B cell (primary cell): ENCODE results near the gene ITCH. TPM values are rescaled to one million over a fixed set of nuclear protein-coding genes. Genes with fewer than 3 reads are reported as not detected.
A peak's percentile ranks its signal among the peaks of the same experiment; 100 is the strongest.

ENCODE experiments used
- ATAC-seq: fragments of 200-7000 bp; cut with Tn5 transposase; one replicate; pipeline ENCODE4 v1.10.0; 2021; ENCODE audit warnings: low read depth, mild to moderate bottlenecking, moderate number of reproducible peaks, moderate library complexity
- CTCF ChIA-PET: fragments of 350-600 bp; sonication (Branson Sonifier 250); formaldehyde crosslinking; loops from one replicate; lab custom pipeline; 2021; ENCODE audit warnings: antibody characterized with exemption, inconsistent platforms; lab: Charles Lee
- POLR2A ChIA-PET: fragments of 350-600 bp; sonication (Branson Sonifier 250); formaldehyde crosslinking; loops from one replicate; lab custom pipeline; 2021; ENCODE audit warnings: antibody characterized with exemption; lab: Charles Lee
- DNase-seq: peaks from one replicate; pipeline ENCODE4 v3.0.0; 2013
- H2AFZ ChIP-seq: 2 replicates; pipeline ENCODE4 v1.6.1; 2012; ENCODE audit warnings: mild to moderate bottlenecking, low read depth, low read length; ENCODE audit not compliant: insufficient read depth, poor library complexity, severe bottlenecking
- H3K27ac ChIP-seq, 2 donors: 1 replicate in 1 of 2; 2 replicates in 1 of 2; pipeline ENCODE4 v1.5.1; 2012 to 2013; ENCODE audit warnings: low read length in 2 of 2, mild to moderate bottlenecking in 2 of 2, moderate library complexity in 1 of 2
- H3K27me3 ChIP-seq, 4 experiments: fragments of 200-600 bp in 1 of 4; sonication (generic) in 1 of 4; replicated peaks in 1 of 4; 1 replicate in 2 of 4; 2 replicates in 2 of 4; pipeline versions ENCODE4 v1.6.1 to v1.7.0; 2013 to 2016; ENCODE audit warnings: low read length in 3 of 4, mild to moderate bottlenecking in 2 of 4, mixed read lengths in 1 of 4, moderate library complexity in 1 of 4; ENCODE audit not compliant: insufficient read depth in 4 of 4, control insufficient read depth in 3 of 4; ENCODE audit errors: control extremely low read depth in 1 of 4
- H3K36me3 ChIP-seq, 2 experiments: replicated peaks in 1 of 2; 1 replicate in 1 of 2; 2 replicates in 1 of 2; pipeline versions ENCODE4 v1.6.1 to v1.7.1; 2013; ENCODE audit warnings: low read length in 1 of 2; ENCODE audit not compliant: insufficient read depth in 2 of 2, control insufficient read depth in 1 of 2; ENCODE audit errors: control extremely low read depth in 1 of 2, extremely low read depth in 1 of 2
- H3K4me1 ChIP-seq, 2 donors: fragments of 200-600 bp in 1 of 2; sonication (generic) in 1 of 2; 1 replicate in 1 of 2; 2 replicates in 1 of 2; pipeline versions ENCODE4 v1.5.1 to v1.6.1; 2013 to 2017; ENCODE audit warnings: low read length in 2 of 2; ENCODE audit not compliant: control insufficient read depth in 2 of 2, insufficient read depth in 2 of 2
- H3K4me2 ChIP-seq: replicated peaks from 2 replicates; pipeline ENCODE3; 2012; ENCODE audit warnings: mild to moderate bottlenecking, low read depth, low read length; ENCODE audit not compliant: poor library complexity, severe bottlenecking
- H3K4me3 ChIP-seq, 5 experiments: fragments of 200-600 bp in 1 of 5; sonication (generic) in 1 of 5; 1 replicate in 3 of 5; 2 replicates in 2 of 5; pipeline versions ENCODE4 v1.5.1 to v1.7.0; 2011 to 2016; ENCODE audit warnings: low read length in 4 of 5, mild to moderate bottlenecking in 4 of 5, low read depth in 2 of 5, control low read depth in 1 of 5, moderate library complexity in 1 of 5; ENCODE audit not compliant: insufficient read depth in 1 of 5; ENCODE audit errors: control extremely low read depth in 1 of 5, extremely low read depth in 1 of 5
- H3K79me2 ChIP-seq: fragments of 200-600 bp; sonication (generic); one replicate; pipeline ENCODE4 v1.6.0; 2016; ENCODE audit warnings: low read length; ENCODE audit not compliant: control insufficient read depth, insufficient read depth
- H3K9ac ChIP-seq: fragments of 200-600 bp; sonication (generic); 2 replicates; pipeline ENCODE4 v1.6.1; 2017; ENCODE audit warnings: mild to moderate bottlenecking, low read length, moderate library complexity
- H3K9me3 ChIP-seq, 3 donors: one replicate each; pipeline versions ENCODE4 v1.6.1 to v1.7.1; 2013; ENCODE audit warnings: low read length in 2 of 3; ENCODE audit not compliant: control insufficient read depth in 2 of 3, insufficient read depth in 1 of 3; ENCODE audit errors: control extremely low read depth in 1 of 3
- H4K20me1 ChIP-seq: 2 replicates; pipeline ENCODE4 v1.6.0; 2012; ENCODE audit warnings: mild to moderate bottlenecking, low read length; ENCODE audit not compliant: insufficient read depth, control insufficient read depth, poor library complexity, severe bottlenecking
- H3K27ac Mint-ChIP-seq: one replicate; pipeline ENCODE4 v1.8.0; 2021; ENCODE audit warnings: mixed read lengths
- H3K27me3 Mint-ChIP-seq: one replicate; pipeline ENCODE4 v1.8.0; 2021; ENCODE audit warnings: mixed read lengths
- H3K4me1 Mint-ChIP-seq: one replicate; pipeline ENCODE4 v1.8.0; 2021; ENCODE audit warnings: mixed read lengths
- H3K4me3 Mint-ChIP-seq: one replicate; pipeline ENCODE4 v1.8.0; 2021; ENCODE audit warnings: mixed read lengths
- H3K9me3 Mint-ChIP-seq: one replicate; pipeline ENCODE4 v1.8.0; 2022; ENCODE audit warnings: mixed read lengths; ENCODE audit not compliant: insufficient read depth
- CTCF ChIP-seq: fragments of 200-600 bp; IDR thresholded peaks from one replicate; pipeline ENCODE4 v1.8.0; 2022; ENCODE audit warnings: antibody characterized with exemption, mild to moderate bottlenecking
- EZH2 ChIP-seq: IDR thresholded peaks from 2 replicates; pipeline ENCODE4 v1.6.1; 2012; ENCODE audit warnings: borderline replicate concordance, low read depth, mild to moderate bottlenecking, moderate library complexity, low read length; ENCODE audit not compliant: insufficient read depth, poor library complexity, severe bottlenecking
- WGBS: methylation state at CpG from one replicate; pipeline ENCODE4 v1.1.5; 2013; ENCODE audit warnings: missing lambda C conversion rate; ENCODE audit not compliant: insufficient coverage; 5-methylcytosine and 5-hydroxymethylcytosine counted together
- intact Hi-C: fragments of 100-400 bp; cut with micrococcal nuclease; formaldehyde crosslinking; loops from one replicate; pipeline ENCODE4 v1.10.0; 2022
- polyA plus RNA-seq: library from polyadenylated mRNA; depleted of rRNA; stranded (reverse); fragments of >200 nt; gene quantifications from 2 replicates; pipeline ENCODE4 v1.2.3, GENCODE V29; 2012
- total RNA-seq, 2 donors: library from RNA; stranded (reverse); fragments of 120-200 nt in 1 of 2; gene quantifications; 1 replicate in 1 of 2; 2 replicates in 1 of 2; pipeline versions ENCODE4 v1.2.3 to v1.2.4, GENCODE V29; 2013 to 2022

The ITCH gene
- total and polyA plus RNA-seq, 2 donors (not counting 1 experiment from before 2014, with no cell fraction given): 10.0 to 110 TPM

- H3K4me3 Mint-ChIP-seq: peak overlapping the region; percentile 85
- Histone ChIP-seq H3K4me3 (no peak overlapping the region), H3K9me3 (no peaks in the 10 kb centered on the region), H3K27me3 (no peaks in the 10 kb centered on the region), H3K36me3 (no peaks in the 10 kb centered on the region), H2AFZ (no peak overlapping the region), H3K79me2 (no peaks in the 10 kb centered on the region), H3K27ac (peak overlapping the region; percentile 6 to 9), H3K4me2 (peak overlapping the region; percentile 22), H4K20me1 (no peaks in the 10 kb centered on the region), H3K9ac (no peak overlapping the region), H3K4me1 (peaks cover 8 to 14% of the 10 kb centered on the region in 2 donors)
- peaks cover 13% of the 10 kb centered on the region for H3K4me1 Mint-ChIP-seq
- no peaks in the 10 kb centered on the region for H3K27me3 Mint-ChIP-seq
- ChIA-PET POLR2A (interaction anchor here (0.7 kb wide), 1 partner anchor 1234 kb away, joined by 11 read pairs; no protein-coding TSS in a partner anchor), CTCF (interaction anchor here (1.0 to 1.2 kb wide), 2 partner anchors 21 to 149 kb away, joined by 3 read pairs; no protein-coding TSS in a partner anchor)
- ATAC-seq: no peak
- peak; percentile 47 for DNase-seq
- intact Hi-C loops: loop anchor here (2.0 kb wide), 1 partner anchor 313 kb away; the partner anchor contains the start of gene GGT7
- WGBS: 93% methylated on average over 36 of the region's 43 CpGs
- no peaks in the 10 kb centered on the region for H3K9me3 Mint-ChIP-seq
- TF ChIP-seq EZH2 (no peak), CTCF (no peak)
- H3K27ac Mint-ChIP-seq: peak overlapping the region; percentile 92
These were observed 196.5 kb downstream of the ITCH start for GRCh38 chr20:34559311-34560140.

GRCh38 chr20:34560141-34560523, 197.1 kb downstream of the ITCH start:
- TF ChIP-seq CTCF (no peak), EZH2 (no peak)
- peak overlapping the region; percentile 78 for H3K4me3 Mint-ChIP-seq

More at GRCh38 chr20:34560141-34560523, 197.1 kb downstream of the ITCH start:
- Histone ChIP-seq H3K27ac (peak overlapping the region in 1 of 2 donors; percentile 9), H2AFZ (no peak overlapping the region), H3K4me3 (no peak overlapping the region), H4K20me1 (no peaks in the 10 kb centered on the region), H3K9ac (no peak overlapping the region), H3K36me3 (no peaks in the 10 kb centered on the region), H3K4me2 (no peak overlapping the region), H3K79me2 (no peaks in the 10 kb centered on the region), H3K27me3 (no peaks in the 10 kb centered on the region), H3K4me1 (peaks cover 8 to 14% of the 10 kb centered on the region in 2 donors), H3K9me3 (no peaks in the 10 kb centered on the region)
- Mint-ChIP-seq H3K27ac (peak overlapping the region; percentile 93), H3K9me3 (no peaks in the 10 kb centered on the region), H3K4me1 (peaks cover 13% of the 10 kb centered on the region), H3K27me3 (no peaks in the 10 kb centered on the region)
- intact Hi-C loops: no loop called here
- CTCF ChIA-PET: interaction anchor here (1.2 to 3.4 kb wide), 2 partner anchors 22 to 150 kb away, joined by 3 to 10 read pairs; no protein-coding TSS in a partner anchor
- no peak for DNase-seq
- POLR2A ChIA-PET: interaction anchor here (0.7 kb wide), 1 partner anchor 1233 kb away, joined by 11 read pairs; no protein-coding TSS in a partner anchor
- 76% methylated on average over 10 of the region's 12 CpGs for WGBS
- no peak for ATAC-seq
